Smooth muscle cell (in vitro differentiated cells): Measurements from ENCODE around the gene AATF. TPM values are rescaled to one million over a fixed set of nuclear protein-coding genes. Genes with fewer than 3 reads are reported as not detected.
A peak's percentile ranks its signal among the peaks of the same experiment; 100 is the strongest.

Experiments used
- DNase-seq: peaks from one replicate; lab custom pipeline; 2025; ENCODE audit not compliant: unreplicated experiment; lab: John Stamatoyannopoulos, UW
- H2AFZ ChIP-seq: fragments of 200-600 bp; sonication (generic); 2 replicates; pipeline ENCODE4 v1.6.0; 2016; ENCODE audit warnings: antibody characterized with exemption, low read depth, mild to moderate bottlenecking
- H3F3A ChIP-seq: fragments of 200-600 bp; sonication (generic); 2 replicates; pipeline ENCODE4 v1.6.0; 2017; ENCODE audit warnings: antibody characterized with exemption, low read depth
- H3K27ac ChIP-seq: fragments of 200-600 bp; sonication (generic); 2 replicates; pipeline ENCODE4 v1.5.1; 2016; ENCODE audit warnings: low read depth, mild to moderate bottlenecking
- H3K27me3 ChIP-seq: fragments of 200-600 bp; sonication (generic); 2 replicates; pipeline ENCODE4 v1.6.1; 2016; ENCODE audit warnings: low read depth, mild to moderate bottlenecking
- H3K36me3 ChIP-seq: fragments of 200-600 bp; sonication (generic); 2 replicates; pipeline ENCODE4 v1.5.1; 2016; ENCODE audit warnings: low read depth
- H3K4me1 ChIP-seq: fragments of 200-600 bp; sonication (generic); 2 replicates; pipeline ENCODE4 v1.5.1; 2016; ENCODE audit warnings: low read depth
- H3K4me2 ChIP-seq: fragments of 200-600 bp; sonication (generic); 2 replicates; pipeline ENCODE4 v1.6.0; 2016; ENCODE audit warnings: mild to moderate bottlenecking
- H3K4me3 ChIP-seq: fragments of 200-600 bp; sonication (generic); 2 replicates; pipeline ENCODE4 v1.5.1; 2016; ENCODE audit warnings: mild to moderate bottlenecking
- H3K79me2 ChIP-seq: fragments of 200-600 bp; sonication (generic); 2 replicates; pipeline ENCODE4 v1.6.0; 2016; ENCODE audit warnings: low read depth, mild to moderate bottlenecking
- H3K9ac ChIP-seq: fragments of 200-600 bp; sonication (generic); 2 replicates; pipeline ENCODE4 v1.6.0; 2016; ENCODE audit warnings: low read depth
- H3K9me3 ChIP-seq: fragments of 200-600 bp; sonication (generic); replicated peaks from 2 replicates; pipeline ENCODE4 v1.5.1; 2016; ENCODE audit warnings: low read depth
- H4K20me1 ChIP-seq: fragments of 200-600 bp; sonication (generic); 2 replicates; pipeline ENCODE4 v1.6.0; 2016; ENCODE audit warnings: low read depth
- CTCF ChIP-seq: fragments of 200-600 bp; sonication (generic); IDR thresholded peaks from 2 replicates; pipeline ENCODE4 v1.5.1; 2017; ENCODE audit warnings: borderline replicate concordance, mild to moderate bottlenecking, antibody characterized with exemption; ENCODE audit not compliant: insufficient read depth, poor library complexity, severe bottlenecking
- WGBS: methylation state at CpG from one replicate; pipeline ENCODE4 v1.1.7; 2016; ENCODE audit warnings: low lambda C conversion rate; 5-methylcytosine and 5-hydroxymethylcytosine counted together
- polyA plus RNA-seq: library from polyadenylated mRNA; unstranded; fragments of >200 nt; fragmentation: Nextera tagmentation; extraction: Ambion mirVana; gene quantifications from 2 replicates; pipeline ENCODE4 v1.2.1, GENCODE V29; 2016
- total RNA-seq: library from RNA; depleted of rRNA; stranded (reverse); fragments of >200 nt; gene quantifications from 2 replicates; pipeline ENCODE4 v1.2.3, GENCODE V29; 2014

The AATF gene
- total and polyA plus RNA-seq, 2 experiments from 2014 or later, result 18.5 to 38.0 TPM

- H3K27me3 ChIP-seq, result peaks cover 71% of the 10 kb centered on the region
- no peak for TF ChIP-seq CTCF
These were observed 2.6 kb upstream of the AATF start for GRCh38 chr17:36945959-36946725.

GRCh38 chr17:36946726-36947091 lies 2.0 kb upstream of the AATF start:
- H3K27ac ChIP-seq, result no peak overlapping the region
- no peaks in the 10 kb centered on the region for H3K9me3 ChIP-seq
- no peak overlapping the region for H3K4me2 ChIP-seq
- peaks cover 15% of the 10 kb centered on the region for H3K79me2 ChIP-seq
- TF ChIP-seq CTCF, result no peak
- 48% methylated on average over 2 of the region's 2 CpGs for WGBS
- peaks cover 66% of the 10 kb centered on the region for H3K27me3 ChIP-seq
- H3K9ac ChIP-seq, result no peak overlapping the region
- DNase-seq, result no peak
- no peak overlapping the region for H3K4me3 ChIP-seq
- H3F3A ChIP-seq, result no peaks in the 10 kb centered on the region
- peaks cover 25% of the 10 kb centered on the region for H3K4me1 ChIP-seq
- peaks cover 5% of the 10 kb centered on the region for H3K36me3 ChIP-seq
- no peak overlapping the region for H2AFZ ChIP-seq
- H4K20me1 ChIP-seq, result peaks cover 16% of the 10 kb centered on the region

More at GRCh38 chr17:36945959-36946725, 2.6 kb upstream of the AATF start:
- H3K4me3 ChIP-seq, result no peak overlapping the region
- H3K4me1 ChIP-seq, result peaks cover 25% of the 10 kb centered on the region
- no peak overlapping the region for H3K9ac ChIP-seq
- H3K27ac ChIP-seq, result no peak overlapping the region
- no peak for DNase-seq
- peaks cover 10% of the 10 kb centered on the region for H4K20me1 ChIP-seq
- peaks cover 10% of the 10 kb centered on the region for H3K79me2 ChIP-seq
- H2AFZ ChIP-seq, result no peak overlapping the region
- WGBS, result 8% methylated on average over 29 of the region's 30 CpGs
- H3K4me2 ChIP-seq, result no peak overlapping the region
- no peaks in the 10 kb centered on the region for H3K36me3 ChIP-seq
- no peaks in the 10 kb centered on the region for H3F3A ChIP-seq
- H3K9me3 ChIP-seq, result no peaks in the 10 kb centered on the region

GRCh38 chr17:36947922-36948716 lies 635 bp upstream of the AATF start:
- Histone ChIP-seq H3K4me1 (peaks cover 16% of the 10 kb centered on the region), H4K20me1 (peaks cover 21% of the 10 kb centered on the region), H3K36me3 (peaks cover 11% of the 10 kb centered on the region), H3K79me2 (peaks cover 16% of the 10 kb centered on the region), H3K9me3 (no peaks in the 10 kb centered on the region), H3K4me3 (peak overlapping the region; percentile 83), H3K4me2 (peak overlapping the region; percentile 94), H3F3A (no peaks in the 10 kb centered on the region), H3K27ac (no peak overlapping the region), H2AFZ (peak overlapping the region; percentile 97), H3K27me3 (peaks cover 52% of the 10 kb centered on the region), H3K9ac (no peak overlapping the region)
- 7% methylated on average over 26 of the region's 26 CpGs for WGBS
- no peak for DNase-seq
- no peak for TF ChIP-seq CTCF
